ENCODE data around the gene THSD8. TPM values are rescaled to one million over a fixed set of nuclear protein-coding genes. Genes with fewer than 3 reads are reported as not detected.
A peak's percentile ranks its signal among the peaks of the same experiment; 100 is the strongest.

THSD8 gene
- total RNA-seq, 2 experiments from 2014 or later: 27.9 to 29.8 TPM

- DNase-seq: peak; percentile 88
- Mint-ChIP-seq H3K4me1 (peaks cover 41% of the 10 kb centered on the region), H3K36me3 (no peaks in the 10 kb centered on the region), H3K4me3 (peak overlapping the region; percentile 78), H3K9me3 (ENCODE audit: low read depth) (no peaks in the 10 kb centered on the region), H3K27ac (no peak overlapping the region), H3K27me3 (no peaks in the 10 kb centered on the region)
- CTCF ChIA-PET: interaction anchor here (1.2 to 30.0 kb wide), 2 partner anchors 16 to 47 kb away, joined by 4 to 1017 read pairs; partner anchors contain the start of genes JUNB, PRDX2, RNASEH2A and THSD8
- ATAC-seq: peak; percentile 3
Observed at GRCh38 chr19:12783291-12783848, 18.5 kb upstream of the THSD8 start.

GRCh38 chr19:12783849-12784393, 17.9 kb upstream of the THSD8 start:
- ATAC-seq: no peak
- peaks cover 39% of the 10 kb centered on the region for H3K4me1 Mint-ChIP-seq
- H3K27ac Mint-ChIP-seq: no peak overlapping the region

GRCh38 chr19:12784394-12784870, 17.4 kb upstream of the THSD8 start:
- peaks cover 35% of the 10 kb centered on the region for H3K4me1 Mint-ChIP-seq
- ATAC-seq (peak; percentile 2), DNase-seq (peak; percentile 54)
- CTCF ChIA-PET: interaction anchor here (30.0 kb wide), 1 partner anchor 15 kb away, joined by 1017 read pairs; the partner anchor contains the start of genes JUNB, PRDX2, RNASEH2A and THSD8
- H3K27ac Mint-ChIP-seq: no peak overlapping the region
- no peak overlapping the region for H3K4me3 Mint-ChIP-seq
- H3K36me3 Mint-ChIP-seq: peaks cover 1% of the 10 kb centered on the region
- H3K27me3 Mint-ChIP-seq: no peaks in the 10 kb centered on the region
- H3K9me3 Mint-ChIP-seq (ENCODE audit: low read depth): no peaks in the 10 kb centered on the region

More at GRCh38 chr19:12783849-12784393, 17.9 kb upstream of the THSD8 start:
- CTCF ChIA-PET: interaction anchor here (30.0 kb wide), 1 partner anchor 15 kb away, joined by 1017 read pairs; the partner anchor contains the start of genes JUNB, PRDX2, RNASEH2A and THSD8
- DNase-seq: peak; percentile 65
- Mint-ChIP-seq H3K9me3 (ENCODE audit: low read depth) (no peaks in the 10 kb centered on the region), H3K36me3 (peaks cover under 1% of the 10 kb centered on the region), H3K4me3 (peak overlapping the region; percentile 67), H3K27me3 (no peaks in the 10 kb centered on the region)

GRCh38 chr19:12784871-12785430, 16.9 kb upstream of the THSD8 start:
- Mint-ChIP-seq H3K27ac (no peak overlapping the region), H3K4me1 (peaks cover 30% of the 10 kb centered on the region), H3K27me3 (no peaks in the 10 kb centered on the region), H3K36me3 (peaks cover 1% of the 10 kb centered on the region), H3K4me3 (no peak overlapping the region), H3K9me3 (ENCODE audit: low read depth) (no peaks in the 10 kb centered on the region)
- CTCF ChIA-PET: interaction anchor here (1.0 to 4.7 kb wide), 3 partner anchors 8 to 19 kb away, joined by 3 to 62 read pairs (median 19); partner anchors contain the start of gene HOOK2
- DNase-seq (peak; percentile 80), ATAC-seq (peak; percentile 2)

- DNase-seq (peak; percentile 51), ATAC-seq (no peak)
- H3K9me3 Mint-ChIP-seq (ENCODE audit: low read depth): no peaks in the 10 kb centered on the region
- no peak overlapping the region for H3K4me3 Mint-ChIP-seq
- H3K4me1 Mint-ChIP-seq: peaks cover 32% of the 10 kb centered on the region
- peaks cover 1% of the 10 kb centered on the region for H3K36me3 Mint-ChIP-seq
- no peak overlapping the region for H3K27ac Mint-ChIP-seq
- H3K27me3 Mint-ChIP-seq: no peaks in the 10 kb centered on the region
- CTCF ChIA-PET: interaction anchor here (1.0 to 4.7 kb wide), 3 partner anchors 9 to 20 kb away, joined by 3 to 62 read pairs (median 19); partner anchors contain the start of gene HOOK2
Observed at GRCh38 chr19:12785431-12786031, 16.3 kb upstream of the THSD8 start.

GRCh38 chr19:12786141-12786870, 15.6 kb upstream of the THSD8 start:
- H3K36me3 Mint-ChIP-seq: peaks cover 1% of the 10 kb centered on the region
- DNase-seq (no peak), ATAC-seq (no peak)
- peak overlapping the region; percentile 71 for H3K27ac Mint-ChIP-seq
- no peaks in the 10 kb centered on the region for H3K27me3 Mint-ChIP-seq
- H3K4me1 Mint-ChIP-seq: peaks cover 38% of the 10 kb centered on the region
- no peak overlapping the region for H3K4me3 Mint-ChIP-seq
- CTCF ChIA-PET: interaction anchor here (3.8 to 4.7 kb wide), 2 partner anchors 10 to 11 kb away, joined by 19 to 62 read pairs; partner anchors contain the start of gene HOOK2
- no peaks in the 10 kb centered on the region for H3K9me3 Mint-ChIP-seq (ENCODE audit: low read depth)

- ATAC-seq (no peak), DNase-seq (no peak)
- CTCF ChIA-PET: interaction anchor here (3.8 to 4.7 kb wide), 2 partner anchors 10 kb away, joined by 19 to 62 read pairs; partner anchors contain the start of gene HOOK2
- peaks cover 31% of the 10 kb centered on the region for H3K4me1 Mint-ChIP-seq
- no peak overlapping the region for H3K4me3 Mint-ChIP-seq
- H3K27ac Mint-ChIP-seq: peak overlapping the region; percentile 71
- H3K9me3 Mint-ChIP-seq (ENCODE audit: low read depth): no peaks in the 10 kb centered on the region
- peaks cover 1% of the 10 kb centered on the region for H3K36me3 Mint-ChIP-seq
- no peaks in the 10 kb centered on the region for H3K27me3 Mint-ChIP-seq
Observed at GRCh38 chr19:12786952-12787351, 14.9 kb upstream of the THSD8 start.

GRCh38 chr19:12787458-12787857, 14.4 kb upstream of the THSD8 start:
- H3K4me3 Mint-ChIP-seq: no peak overlapping the region
- no peaks in the 10 kb centered on the region for H3K27me3 Mint-ChIP-seq
- H3K4me1 Mint-ChIP-seq: peaks cover 28% of the 10 kb centered on the region
- DNase-seq (no peak), ATAC-seq (no peak)
- no peaks in the 10 kb centered on the region for H3K9me3 Mint-ChIP-seq (ENCODE audit: low read depth)
- H3K36me3 Mint-ChIP-seq: peaks cover 2% of the 10 kb centered on the region
- CTCF ChIA-PET: interaction anchor here (3.8 to 4.7 kb wide), 2 partner anchors 10 to 11 kb away, joined by 19 to 62 read pairs; partner anchors contain the start of gene HOOK2
- H3K27ac Mint-ChIP-seq: peak overlapping the region; percentile 44

- ATAC-seq (no peak), DNase-seq (no peak)
- CTCF ChIA-PET: interaction anchor here (1.1 to 4.7 kb wide), 6 partner anchors 9 to 65 kb away, joined by 3 to 62 read pairs (median 4); partner anchors contain the start of gene HOOK2
- H3K4me1 Mint-ChIP-seq: peaks cover 27% of the 10 kb centered on the region
- no peaks in the 10 kb centered on the region for H3K27me3 Mint-ChIP-seq
- peaks cover 6% of the 10 kb centered on the region for H3K36me3 Mint-ChIP-seq
- no peaks in the 10 kb centered on the region for H3K9me3 Mint-ChIP-seq (ENCODE audit: low read depth)
- peak overlapping the region; percentile 96 for H3K27ac Mint-ChIP-seq
- H3K4me3 Mint-ChIP-seq: peak overlapping the region; percentile 92
Observed at GRCh38 chr19:12788042-12788681, 13.7 kb upstream of the THSD8 start.

- peak overlapping the region; percentile 96 for H3K27ac Mint-ChIP-seq
- no peaks in the 10 kb centered on the region for H3K9me3 Mint-ChIP-seq (ENCODE audit: low read depth)
- peak; percentile 72 for DNase-seq
- H3K36me3 Mint-ChIP-seq: peaks cover 8% of the 10 kb centered on the region
- CTCF ChIA-PET: interaction anchor here (1.0 to 4.7 kb wide), 7 partner anchors 8 to 66 kb away, joined by 3 to 62 read pairs (median 5); partner anchors contain the start of gene HOOK2
- peak overlapping the region; percentile 92 for H3K4me3 Mint-ChIP-seq
- H3K4me1 Mint-ChIP-seq: peaks cover 27% of the 10 kb centered on the region
- ATAC-seq: no peak
- no peaks in the 10 kb centered on the region for H3K27me3 Mint-ChIP-seq
Observed at GRCh38 chr19:12788682-12789097, 13.2 kb upstream of the THSD8 start.

- peaks cover 30% of the 10 kb centered on the region for H3K4me1 Mint-ChIP-seq
- DNase-seq (peak; percentile 57), ATAC-seq (no peak)
- peak overlapping the region; percentile 96 for H3K27ac Mint-ChIP-seq
- CTCF ChIA-PET: interaction anchor here (1.0 to 4.7 kb wide), 7 partner anchors 8 to 66 kb away, joined by 3 to 62 read pairs (median 5); partner anchors contain the start of gene HOOK2
- H3K9me3 Mint-ChIP-seq (ENCODE audit: low read depth): no peaks in the 10 kb centered on the region
- peak overlapping the region; percentile 93 for H3K4me3 Mint-ChIP-seq
- H3K36me3 Mint-ChIP-seq: peaks cover 8% of the 10 kb centered on the region
- no peaks in the 10 kb centered on the region for H3K27me3 Mint-ChIP-seq
Observed at GRCh38 chr19:12789098-12789903, 12.6 kb upstream of the THSD8 start.
